ENCODE data around the gene TTLL7. TPM values are rescaled to one million over a fixed set of nuclear protein-coding genes. Genes with fewer than 3 reads are reported as not detected.
"Not testable (repeated sequence)": the region's sequence is repeated elsewhere in the genome, so short reads cannot be mapped to it uniquely, and the experiment has no call there.

The TTLL7 gene
- total RNA-seq, 1 experiment from 2014 or later, result not detected

GRCh38 chr1:83990734-83991133, 8.2 kb downstream of the TTLL7 start:
- H3K27ac ChIP-seq (ENCODE audit: low read length), result no peak overlapping the region
- no peak overlapping the region for H3K9ac ChIP-seq (ENCODE audit: low read length)
- no peaks in the 10 kb centered on the region for H3K9me2 ChIP-seq (replicated peaks; ENCODE audit: insufficient read depth, low read length)
- H2AFZ ChIP-seq (ENCODE audit: low read length), result no peak overlapping the region
- H3K4me2 ChIP-seq (ENCODE audit: low read depth, low read length, poor library complexity, severe bottlenecking), result no peak overlapping the region
- no peaks in the 10 kb centered on the region for H4K20me1 ChIP-seq (ENCODE audit: insufficient read depth, low read depth, low read length)
- H3K27me3 ChIP-seq (ENCODE audit: low read length), result no peaks in the 10 kb centered on the region
- no peaks in the 10 kb centered on the region for H3K4me1 ChIP-seq (ENCODE audit: low read length)
- H3K36me3 ChIP-seq (ENCODE audit: insufficient read depth, low read length), result no peaks in the 10 kb centered on the region
- H3K9me3 ChIP-seq (ENCODE audit: low read length), result no peaks in the 10 kb centered on the region
- no peak for DNase-seq
- no peaks in the 10 kb centered on the region for H3K79me2 ChIP-seq (ENCODE audit: low read length)
- no peak overlapping the region for H3K4me3 ChIP-seq (ENCODE audit: low read length)

DNA sequence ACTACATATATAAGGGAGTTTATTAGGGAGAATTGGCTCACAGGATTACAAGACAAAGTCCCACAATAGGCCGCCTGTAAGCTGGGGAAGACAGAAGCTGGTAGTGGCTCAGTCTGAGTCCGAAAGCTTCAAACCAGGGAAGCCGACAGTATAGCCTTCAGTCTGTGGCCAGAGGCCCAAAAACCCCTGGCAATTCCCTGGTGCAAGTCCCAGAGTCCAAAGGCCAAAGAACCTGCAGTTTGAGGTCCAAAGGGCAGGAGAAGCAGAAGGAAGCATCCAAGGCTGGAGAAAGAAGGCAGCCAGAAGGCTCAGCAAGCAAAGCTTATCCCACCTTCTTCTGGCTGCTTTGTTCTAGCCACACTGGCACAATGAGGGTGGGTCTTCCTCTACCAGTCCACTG, 13.9 kb downstream of the TTLL7 start:
- H3K27ac ChIP-seq (ENCODE audit: low read length), result no peak overlapping the region
- H3K79me2 ChIP-seq (ENCODE audit: low read length), result no peaks in the 10 kb centered on the region
- H3K4me3 ChIP-seq (ENCODE audit: low read length), result no peak overlapping the region
- H2AFZ ChIP-seq (ENCODE audit: low read length), result no peak overlapping the region
- no peaks in the 10 kb centered on the region for H3K9me3 ChIP-seq (ENCODE audit: low read length)
- no peaks in the 10 kb centered on the region for H4K20me1 ChIP-seq (ENCODE audit: insufficient read depth, low read depth, low read length)
- H3K4me1 ChIP-seq (ENCODE audit: low read length), result no peaks in the 10 kb centered on the region
- no peaks in the 10 kb centered on the region for H3K9me2 ChIP-seq (replicated peaks; ENCODE audit: insufficient read depth, low read length)
- H3K4me2 ChIP-seq (ENCODE audit: low read depth, low read length, poor library complexity, severe bottlenecking), result no peak overlapping the region
- no peak for DNase-seq
- no peaks in the 10 kb centered on the region for H3K27me3 ChIP-seq (ENCODE audit: low read length)
- H3K9ac ChIP-seq (ENCODE audit: low read length), result no peak overlapping the region
- H3K36me3 ChIP-seq (ENCODE audit: insufficient read depth, low read length), result no peaks in the 10 kb centered on the region

- not testable (repeated sequence) for H3K4me3 ChIP-seq (ENCODE audit: low read length); H4K20me1 ChIP-seq (ENCODE audit: insufficient read depth, low read depth, low read length); H3K4me2 ChIP-seq (ENCODE audit: low read depth, low read length, poor library complexity, severe bottlenecking); H3K9ac ChIP-seq (ENCODE audit: low read length); H3K4me1 ChIP-seq (ENCODE audit: low read length); H3K27ac ChIP-seq (ENCODE audit: low read length); H3K9me2 ChIP-seq (replicated peaks; ENCODE audit: insufficient read depth, low read length); DNase-seq; H3K27me3 ChIP-seq (ENCODE audit: low read length); H3K9me3 ChIP-seq (ENCODE audit: low read length); H3K79me2 ChIP-seq (ENCODE audit: low read length); H2AFZ ChIP-seq (ENCODE audit: low read length); H3K36me3 ChIP-seq (ENCODE audit: insufficient read depth, low read length)
Measured at GRCh38 chr1:83983918-83984317, 15.0 kb downstream of the TTLL7 start.

DNA sequence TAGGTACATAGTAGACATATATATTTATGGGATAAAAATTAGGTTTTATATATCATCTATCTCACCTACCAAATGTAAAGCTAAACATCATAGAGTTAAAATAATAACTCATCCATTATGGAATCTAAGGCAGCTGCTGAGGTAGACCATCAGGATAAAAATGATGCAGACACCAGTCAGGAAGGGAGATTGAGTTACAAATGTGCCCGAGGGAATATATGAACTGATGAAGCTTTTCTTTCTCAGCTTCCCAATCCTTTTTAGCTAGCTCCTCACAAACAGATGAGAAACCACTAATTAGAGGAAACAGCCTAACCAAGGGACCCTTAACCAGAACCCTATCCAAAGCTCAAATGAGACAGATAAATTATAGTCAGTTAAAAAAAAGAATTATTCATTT, 20.9 kb downstream of the TTLL7 start:
- no peaks in the 10 kb centered on the region for H3K9me3 ChIP-seq (ENCODE audit: low read length)
- no peaks in the 10 kb centered on the region for H3K9me2 ChIP-seq (replicated peaks; ENCODE audit: insufficient read depth, low read length)
- H3K79me2 ChIP-seq (ENCODE audit: low read length), result no peaks in the 10 kb centered on the region
- H3K4me1 ChIP-seq (ENCODE audit: low read length), result no peaks in the 10 kb centered on the region
- H3K4me3 ChIP-seq (ENCODE audit: low read length), result no peak overlapping the region
- H3K27me3 ChIP-seq (ENCODE audit: low read length), result no peaks in the 10 kb centered on the region
- no peak overlapping the region for H3K27ac ChIP-seq (ENCODE audit: low read length)
- no peak overlapping the region for H2AFZ ChIP-seq (ENCODE audit: low read length)
- H3K4me2 ChIP-seq (ENCODE audit: low read depth, low read length, poor library complexity, severe bottlenecking), result no peak overlapping the region
- no peak overlapping the region for H3K9ac ChIP-seq (ENCODE audit: low read length)
- no peaks in the 10 kb centered on the region for H4K20me1 ChIP-seq (ENCODE audit: insufficient read depth, low read depth, low read length)
- no peaks in the 10 kb centered on the region for H3K36me3 ChIP-seq (ENCODE audit: insufficient read depth, low read length)
- no peak for DNase-seq

- DNase-seq, result no peak
- H4K20me1 ChIP-seq (ENCODE audit: insufficient read depth, low read depth, low read length), result no peaks in the 10 kb centered on the region
Measured at GRCh38 chr1:83976920-83977319, 22.0 kb downstream of the TTLL7 start.

GRCh38 chr1:83970802-83971201, 28.1 kb downstream of the TTLL7 start:
- no peak for DNase-seq
- no peaks in the 10 kb centered on the region for H3K4me1 ChIP-seq (ENCODE audit: low read length)
- no peak overlapping the region for H3K9ac ChIP-seq (ENCODE audit: low read length)
- no peak overlapping the region for H2AFZ ChIP-seq (ENCODE audit: low read length)
- no peak overlapping the region for H3K4me2 ChIP-seq (ENCODE audit: low read depth, low read length, poor library complexity, severe bottlenecking)
- H3K79me2 ChIP-seq (ENCODE audit: low read length), result no peaks in the 10 kb centered on the region
- H3K9me2 ChIP-seq (replicated peaks; ENCODE audit: insufficient read depth, low read length), result no peaks in the 10 kb centered on the region
- no peaks in the 10 kb centered on the region for H3K36me3 ChIP-seq (ENCODE audit: insufficient read depth, low read length)
- no peak overlapping the region for H3K27ac ChIP-seq (ENCODE audit: low read length)
- no peaks in the 10 kb centered on the region for H3K9me3 ChIP-seq (ENCODE audit: low read length)
- no peaks in the 10 kb centered on the region for H3K27me3 ChIP-seq (ENCODE audit: low read length)
- no peak overlapping the region for H3K4me3 ChIP-seq (ENCODE audit: low read length)
- no peaks in the 10 kb centered on the region for H4K20me1 ChIP-seq (ENCODE audit: insufficient read depth, low read depth, low read length)

More at GRCh38 chr1:83976920-83977319, 22.0 kb downstream of the TTLL7 start:
- Histone ChIP-seq H2AFZ (ENCODE audit: low read length) (no peak overlapping the region), H3K27me3 (ENCODE audit: low read length) (no peaks in the 10 kb centered on the region), H3K9me3 (ENCODE audit: low read length) (no peaks in the 10 kb centered on the region), H3K4me2 (ENCODE audit: low read depth, low read length, poor library complexity, severe bottlenecking) (no peak overlapping the region), H3K36me3 (ENCODE audit: insufficient read depth, low read length) (no peaks in the 10 kb centered on the region), H3K27ac (ENCODE audit: low read length) (no peak overlapping the region), H3K79me2 (ENCODE audit: low read length) (no peaks in the 10 kb centered on the region), H3K9ac (ENCODE audit: low read length) (no peak overlapping the region), H3K9me2 (replicated peaks; ENCODE audit: insufficient read depth, low read length) (no peaks in the 10 kb centered on the region), H3K4me3 (ENCODE audit: low read length) (no peak overlapping the region), H3K4me1 (ENCODE audit: low read length) (no peaks in the 10 kb centered on the region)

DNA sequence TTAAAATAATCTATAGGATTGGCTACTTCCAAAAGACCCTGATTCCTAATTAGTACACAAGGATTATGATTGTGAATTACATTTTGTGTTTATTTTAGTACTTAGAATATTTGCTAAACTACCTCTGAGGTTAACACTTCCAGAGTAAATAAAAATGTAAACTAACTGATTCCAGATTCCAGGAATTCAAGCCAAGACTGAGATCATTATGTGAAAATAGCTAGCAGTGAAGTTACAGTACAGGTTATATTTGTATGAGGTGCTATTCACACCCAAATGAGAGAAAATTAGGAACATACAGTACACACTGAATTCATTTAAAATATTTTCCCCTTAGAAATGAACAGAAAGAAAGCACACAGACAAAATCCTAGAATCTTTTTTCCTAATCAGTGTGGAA, 28.8 kb downstream of the TTLL7 start:
- Histone ChIP-seq H3K27ac (ENCODE audit: low read length) (no peak overlapping the region), H3K9me2 (replicated peaks; ENCODE audit: insufficient read depth, low read length) (no peaks in the 10 kb centered on the region), H3K27me3 (ENCODE audit: low read length) (no peaks in the 10 kb centered on the region), H3K9ac (ENCODE audit: low read length) (no peak overlapping the region), H3K36me3 (ENCODE audit: insufficient read depth, low read length) (no peaks in the 10 kb centered on the region), H3K79me2 (ENCODE audit: low read length) (no peaks in the 10 kb centered on the region), H3K4me2 (ENCODE audit: low read depth, low read length, poor library complexity, severe bottlenecking) (no peak overlapping the region), H2AFZ (ENCODE audit: low read length) (no peak overlapping the region), H3K4me1 (ENCODE audit: low read length) (no peaks in the 10 kb centered on the region), H3K4me3 (ENCODE audit: low read length) (no peak overlapping the region), H4K20me1 (ENCODE audit: insufficient read depth, low read depth, low read length) (no peaks in the 10 kb centered on the region), H3K9me3 (ENCODE audit: low read length) (no peaks in the 10 kb centered on the region)
- DNase-seq, result no peak

DNA sequence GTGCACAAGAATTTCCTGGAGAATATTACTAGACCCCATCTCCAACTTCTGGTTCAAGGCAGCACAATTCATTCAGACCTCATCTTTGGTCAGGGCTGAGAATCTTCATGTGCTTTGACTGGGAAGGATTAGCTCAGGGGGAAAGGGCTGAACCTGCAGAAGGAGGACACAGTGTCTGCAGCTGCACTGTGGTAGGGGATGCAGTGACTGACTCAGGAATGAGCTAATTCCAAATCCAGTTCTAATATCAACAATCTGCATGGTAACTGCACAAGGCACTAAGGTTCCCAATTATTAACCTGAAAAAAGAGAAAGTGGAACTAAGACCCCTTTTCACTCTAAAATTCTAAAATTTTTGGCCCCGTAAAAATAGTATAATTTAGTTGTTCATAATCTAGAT, 31.6 kb downstream of the TTLL7 start:
- no peak overlapping the region for H3K9ac ChIP-seq (ENCODE audit: low read length)
- H3K9me3 ChIP-seq (ENCODE audit: low read length), result no peaks in the 10 kb centered on the region
- no peaks in the 10 kb centered on the region for H3K79me2 ChIP-seq (ENCODE audit: low read length)
- H2AFZ ChIP-seq (ENCODE audit: low read length), result no peak overlapping the region
- no peaks in the 10 kb centered on the region for H4K20me1 ChIP-seq (ENCODE audit: insufficient read depth, low read depth, low read length)
- H3K4me3 ChIP-seq (ENCODE audit: low read length), result no peak overlapping the region
- H3K4me2 ChIP-seq (ENCODE audit: low read depth, low read length, poor library complexity, severe bottlenecking), result no peak overlapping the region
- H3K9me2 ChIP-seq (replicated peaks; ENCODE audit: insufficient read depth, low read length), result no peaks in the 10 kb centered on the region
- no peak overlapping the region for H3K27ac ChIP-seq (ENCODE audit: low read length)
- no peaks in the 10 kb centered on the region for H3K4me1 ChIP-seq (ENCODE audit: low read length)
- H3K36me3 ChIP-seq (ENCODE audit: insufficient read depth, low read length), result no peaks in the 10 kb centered on the region
- H3K27me3 ChIP-seq (ENCODE audit: low read length), result no peaks in the 10 kb centered on the region
- no peak for DNase-seq

DNA sequence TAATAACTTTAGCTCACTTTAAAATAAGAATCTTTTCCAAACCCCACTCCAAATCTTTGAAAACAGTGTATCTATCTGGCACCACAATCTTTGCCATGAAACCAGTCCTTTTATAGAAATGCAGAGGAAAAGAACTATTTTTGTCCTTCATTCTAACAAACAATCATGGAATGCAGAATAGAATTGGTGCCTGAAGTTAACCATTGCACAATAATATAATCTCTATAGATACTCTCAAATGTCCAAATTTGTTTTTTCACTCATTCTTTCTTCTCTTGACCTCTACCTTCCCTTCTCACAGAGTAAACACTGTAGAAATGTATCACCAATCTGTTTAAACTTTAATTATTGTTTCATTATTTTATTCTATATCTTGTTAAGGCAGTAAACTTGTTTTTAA, 34.8 kb downstream of the TTLL7 start:
- no peaks in the 10 kb centered on the region for H4K20me1 ChIP-seq (ENCODE audit: insufficient read depth, low read depth, low read length)
- H3K4me1 ChIP-seq (ENCODE audit: low read length), result no peaks in the 10 kb centered on the region
- no peaks in the 10 kb centered on the region for H3K27me3 ChIP-seq (ENCODE audit: low read length)

More for the DNA sequence above, 34.8 kb downstream of the TTLL7 start:
- Histone ChIP-seq H3K79me2 (ENCODE audit: low read length) (no peaks in the 10 kb centered on the region), H3K4me2 (ENCODE audit: low read depth, low read length, poor library complexity, severe bottlenecking) (no peak overlapping the region), H3K9ac (ENCODE audit: low read length) (no peak overlapping the region), H2AFZ (ENCODE audit: low read length) (no peak overlapping the region), H3K36me3 (ENCODE audit: insufficient read depth, low read length) (no peaks in the 10 kb centered on the region), H3K9me3 (ENCODE audit: low read length) (no peaks in the 10 kb centered on the region), H3K9me2 (replicated peaks; ENCODE audit: insufficient read depth, low read length) (no peaks in the 10 kb centered on the region), H3K27ac (ENCODE audit: low read length) (no peak overlapping the region), H3K4me3 (ENCODE audit: low read length) (no peak overlapping the region)
- no peak for DNase-seq
